Stimulated activated CD4-positive, alpha-beta T cell treated with anti-CD3 and anti-CD28 coated beads, Interleukin-1b, Interleukin-23, amount 100 ng/mL, for 24 hours (primary cell): ENCODE results near the gene CA9.

ENCODE experiments used
- DNase-seq, 4 experiments: peaks; one replicate each; pipeline ENCODE4 v3.0.0-alpha.2; 2020; ENCODE audit warnings: low read depth in 4 of 4, low spot score in 1 of 4

Gene CA9

GRCh38 chr9:35714123-35714522 is 40.4 kb downstream of the CA9 start:
- no peak for DNase-seq

GRCh38 chr9:35714579-35715252 is 41.0 kb downstream of the CA9 start:
- no peak for DNase-seq

GRCh38 chr9:35716230-35716629 is 42.5 kb downstream of the CA9 start:
- DNase-seq, result no peak

- DNase-seq, result no peak
These were observed 43.6 kb downstream of the CA9 start for GRCh38 chr9:35717132-35717870.

- no peak for DNase-seq
These were observed 45.2 kb downstream of the CA9 start for GRCh38 chr9:35718721-35719511.

GRCh38 chr9:35719546-35719945 is 45.8 kb downstream of the CA9 start:
- DNase-seq, result no peak

GRCh38 chr9:35723426-35723825 is 49.7 kb downstream of the CA9 start:
- DNase-seq, result no peak

- DNase-seq, result no peak
These were observed 50.2 kb downstream of the CA9 start for GRCh38 chr9:35723908-35724307.

GRCh38 chr9:35725362-35725761 is 51.6 kb downstream of the CA9 start:
- DNase-seq, result no peak

- no peak for DNase-seq
These were observed 53.2 kb downstream of the CA9 start for GRCh38 chr9:35726931-35727330.

- no peak for DNase-seq
These were observed 53.9 kb downstream of the CA9 start for GRCh38 chr9:35727676-35728040.

GRCh38 chr9:35728041-35728971 is 54.6 kb downstream of the CA9 start:
- no peak for DNase-seq

- DNase-seq, result no peak
These were observed 55.4 kb downstream of the CA9 start for GRCh38 chr9:35729101-35729500.

GRCh38 chr9:35729700-35730485 is 56.2 kb downstream of the CA9 start:
- DNase-seq, result no peak

- DNase-seq, result no peak
These were observed 56.7 kb downstream of the CA9 start for GRCh38 chr9:35730486-35730854.
